ENCODE measurements around the gene S100Z.
"Not testable (repeated sequence)": the region's sequence is repeated elsewhere in the genome, so short reads cannot be mapped to it uniquely, and the experiment has no call there.

The S100Z gene

GRCh38 chr5:76938177-76938576 is 88.4 kb downstream of the S100Z start:
- no peak overlapping the region for H3K27ac Mint-ChIP-seq
- H3K4me3 Mint-ChIP-seq = no peak overlapping the region
- DNase-seq (ENCODE audit: low spot score in 2 of 2) (no peak), ATAC-seq (ENCODE audit: low read depth) (no peak)
- H3K9me3 Mint-ChIP-seq = peaks cover 4% of the 10 kb centered on the region
- peaks cover 9% of the 10 kb centered on the region for H3K36me3 Mint-ChIP-seq
- H3K4me1 Mint-ChIP-seq = no peaks in the 10 kb centered on the region
- peaks cover 2% of the 10 kb centered on the region for H3K27me3 Mint-ChIP-seq

DNA sequence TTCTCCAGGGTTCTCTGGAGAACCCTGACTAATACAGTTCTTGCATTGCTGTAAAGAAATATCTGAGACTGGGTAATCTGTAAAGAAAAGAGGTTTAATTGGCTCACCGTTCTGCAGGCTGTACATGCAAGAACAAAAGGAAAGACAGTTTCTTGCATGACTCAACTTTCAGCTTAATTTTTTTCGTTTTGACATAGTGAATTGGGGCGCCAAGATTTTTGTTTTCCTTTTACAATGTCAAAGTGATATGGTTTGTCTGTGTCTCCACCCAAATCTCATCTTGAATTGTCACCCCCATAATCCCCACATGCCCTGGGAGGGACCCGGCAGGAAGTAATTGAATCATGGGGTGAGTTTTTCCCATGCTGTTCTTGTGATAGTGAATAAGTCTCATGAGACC is 91.2 kb downstream of the S100Z start:
- DNase-seq (ENCODE audit: low spot score in 2 of 2) (no peak), ATAC-seq (ENCODE audit: low read depth) (no peak)
- H3K9me3 Mint-ChIP-seq = peaks cover 4% of the 10 kb centered on the region
- H3K4me1 Mint-ChIP-seq = no peaks in the 10 kb centered on the region
- H3K27me3 Mint-ChIP-seq = peaks cover 7% of the 10 kb centered on the region
- peaks cover 5% of the 10 kb centered on the region for H3K36me3 Mint-ChIP-seq
- H3K4me3 Mint-ChIP-seq = no peak overlapping the region
- H3K27ac Mint-ChIP-seq = no peak overlapping the region

DNA sequence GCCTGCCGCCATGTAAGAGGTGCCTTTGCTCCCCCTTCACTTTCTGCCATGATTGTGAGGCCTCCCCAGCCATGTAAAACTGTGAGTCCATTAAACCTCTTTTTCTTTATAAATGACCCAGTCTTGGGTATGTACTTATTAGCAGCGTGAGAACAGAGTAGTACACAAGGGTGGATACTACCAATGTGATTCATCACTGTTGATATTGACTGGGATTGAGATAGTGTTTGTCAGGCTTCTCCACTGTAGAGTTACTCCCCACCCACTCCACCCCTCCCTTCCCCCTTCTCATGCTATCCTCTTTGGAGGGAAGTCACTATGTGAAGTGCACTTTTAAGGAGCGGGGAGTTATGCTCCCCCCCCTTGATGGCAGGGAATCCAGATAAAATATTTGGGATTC is 91.6 kb downstream of the S100Z start:
- Mint-ChIP-seq H3K9me3 (peaks cover 4% of the 10 kb centered on the region), H3K36me3 (peaks cover 9% of the 10 kb centered on the region), H3K4me3 (no peak overlapping the region), H3K27me3 (peaks cover 10% of the 10 kb centered on the region), H3K4me1 (no peaks in the 10 kb centered on the region), H3K27ac (no peak overlapping the region)
- ATAC-seq (ENCODE audit: low read depth) (no peak), DNase-seq (ENCODE audit: low spot score in 2 of 2) (no peak)

DNA sequence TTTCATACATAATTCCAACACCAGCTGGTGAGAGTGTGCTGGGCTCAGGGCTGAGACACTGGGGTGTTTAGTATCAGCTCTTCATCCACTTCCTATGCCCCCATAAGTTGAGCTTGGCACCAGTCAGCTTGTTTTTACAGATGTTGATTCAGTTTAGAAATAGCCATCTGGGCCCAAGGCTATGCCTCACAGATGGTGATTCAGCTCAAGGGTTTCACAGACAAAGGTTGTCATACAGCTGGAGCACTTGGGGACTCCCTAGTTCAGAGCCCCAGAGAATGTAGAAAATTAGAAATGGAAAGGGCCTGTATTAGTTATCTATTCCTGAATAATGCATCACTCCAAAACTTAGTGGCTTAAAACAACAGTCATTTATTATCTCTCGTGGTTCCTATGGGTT is 92.8 kb downstream of the S100Z start:
- peaks cover 4% of the 10 kb centered on the region for H3K9me3 Mint-ChIP-seq
- H3K4me1 Mint-ChIP-seq = no peaks in the 10 kb centered on the region
- ATAC-seq (ENCODE audit: low read depth) (no peak), DNase-seq (ENCODE audit: low spot score in 2 of 2) (no peak)
- H3K36me3 Mint-ChIP-seq = peaks cover 9% of the 10 kb centered on the region
- no peak overlapping the region for H3K27ac Mint-ChIP-seq
- H3K4me3 Mint-ChIP-seq = no peak overlapping the region
- peaks cover 12% of the 10 kb centered on the region for H3K27me3 Mint-ChIP-seq

- no peak for DNase-seq (ENCODE audit: low spot score in 2 of 2)
- no peak overlapping the region for H3K27ac Mint-ChIP-seq
Observed at GRCh38 chr5:76943006-76943405, 93.2 kb downstream of the S100Z start.

GRCh38 chr5:76944638-76945037 is 94.8 kb downstream of the S100Z start:
- no peaks in the 10 kb centered on the region for H3K4me1 Mint-ChIP-seq
- H3K4me3 Mint-ChIP-seq = no peak overlapping the region
- no peak for ATAC-seq (ENCODE audit: low read depth)
- H3K9me3 Mint-ChIP-seq = peaks cover 4% of the 10 kb centered on the region
- H3K36me3 Mint-ChIP-seq = peaks cover 7% of the 10 kb centered on the region
- H3K27ac Mint-ChIP-seq = no peak overlapping the region
- peaks cover 14% of the 10 kb centered on the region for H3K27me3 Mint-ChIP-seq
- DNase-seq (ENCODE audit: low spot score in 2 of 2) = no peak

More at GRCh38 chr5:76943006-76943405, 93.2 kb downstream of the S100Z start:
- no peaks in the 10 kb centered on the region for H3K4me1 Mint-ChIP-seq
- H3K9me3 Mint-ChIP-seq = peaks cover 4% of the 10 kb centered on the region
- H3K36me3 Mint-ChIP-seq = peaks cover 9% of the 10 kb centered on the region
- ATAC-seq (ENCODE audit: low read depth) = no peak
- H3K4me3 Mint-ChIP-seq = no peak overlapping the region
- H3K27me3 Mint-ChIP-seq = peaks cover 12% of the 10 kb centered on the region

DNA sequence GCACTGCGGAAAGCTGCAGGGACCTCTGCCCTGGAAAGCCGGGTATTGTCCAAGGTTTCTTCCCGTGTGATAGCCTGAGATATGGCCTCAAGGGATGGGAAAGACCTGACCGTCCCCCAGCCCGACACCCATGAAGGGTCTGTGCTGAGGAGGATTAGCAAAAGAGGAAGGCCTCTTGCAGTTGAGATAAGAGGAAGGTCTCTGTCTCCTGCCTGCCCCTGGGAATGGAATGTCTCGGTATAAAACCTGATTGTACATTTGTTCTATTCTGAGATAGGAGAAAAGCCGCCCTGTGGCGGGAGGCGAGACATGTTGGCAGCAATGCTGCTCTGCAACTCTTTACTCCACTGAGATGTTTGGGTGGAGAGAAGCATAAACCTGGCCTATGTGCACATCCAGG is 95.4 kb downstream of the S100Z start:
- not testable (repeated sequence) for H3K4me1 Mint-ChIP-seq; ATAC-seq (ENCODE audit: low read depth); H3K4me3 Mint-ChIP-seq; H3K27ac Mint-ChIP-seq; H3K36me3 Mint-ChIP-seq; H3K9me3 Mint-ChIP-seq; DNase-seq (ENCODE audit: low spot score in 2 of 2)
- peaks cover 13% of the 10 kb centered on the region for H3K27me3 Mint-ChIP-seq

DNA sequence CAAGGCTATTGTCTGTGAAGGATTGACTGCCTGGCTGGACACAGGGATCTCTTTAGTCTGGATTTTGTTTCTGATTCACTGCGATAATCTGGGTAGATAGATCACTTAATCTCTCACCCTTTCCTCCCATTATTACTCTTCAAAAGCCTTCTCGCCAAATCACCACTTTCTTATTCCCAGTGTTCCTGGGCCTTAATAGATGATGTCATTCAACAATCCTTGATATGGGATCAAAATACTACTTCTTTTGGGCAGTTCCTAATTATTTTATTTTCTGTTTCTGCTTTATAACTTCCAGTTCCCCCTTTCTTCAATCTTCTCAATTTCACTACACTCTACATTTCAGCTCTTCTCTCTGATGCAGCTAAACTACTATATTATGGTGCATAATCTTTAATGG is 96.3 kb downstream of the S100Z start:
- peaks cover 14% of the 10 kb centered on the region for H3K27me3 Mint-ChIP-seq
- DNase-seq (ENCODE audit: low spot score in 2 of 2) = no peak
- H3K9me3 Mint-ChIP-seq = peaks cover 2% of the 10 kb centered on the region
- H3K4me1 Mint-ChIP-seq = no peaks in the 10 kb centered on the region
- H3K36me3 Mint-ChIP-seq = peaks cover 6% of the 10 kb centered on the region
- no peak overlapping the region for H3K4me3 Mint-ChIP-seq
- no peak overlapping the region for H3K27ac Mint-ChIP-seq
- ATAC-seq (ENCODE audit: low read depth) = no peak

DNA sequence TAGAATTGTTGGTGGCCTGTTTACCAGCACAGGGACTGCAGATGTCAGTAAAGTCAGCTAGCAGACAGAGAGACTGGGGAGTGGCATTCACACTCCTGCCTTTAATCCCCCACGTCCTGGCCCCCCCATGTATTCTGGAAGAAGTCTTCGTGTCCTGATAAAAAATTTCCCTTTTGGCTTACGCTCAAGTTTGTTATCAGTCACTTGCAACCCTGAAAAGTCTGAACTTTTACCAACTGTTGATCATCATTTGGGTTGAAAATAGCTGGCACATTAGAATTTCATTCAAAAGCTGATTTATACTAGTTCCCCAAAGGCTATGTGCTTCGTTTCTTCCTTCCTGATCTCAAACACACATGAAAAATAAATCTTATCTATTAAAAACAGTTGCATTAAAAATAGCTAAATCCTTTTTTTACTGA is 97.3 kb downstream of the S100Z start:
- Mint-ChIP-seq H3K27me3 (peaks cover 18% of the 10 kb centered on the region), H3K36me3 (peaks cover 4% of the 10 kb centered on the region), H3K4me3 (no peak overlapping the region), H3K27ac (no peak overlapping the region), H3K4me1 (no peaks in the 10 kb centered on the region), H3K9me3 (no peaks in the 10 kb centered on the region)
- no peak for ATAC-seq (ENCODE audit: low read depth)
- no peak for DNase-seq (ENCODE audit: low spot score in 2 of 2)

GRCh38 chr5:76952795-76953536 is 103.2 kb downstream of the S100Z start, which contains the start of gene CRHBP:
Gene CRHBP (plus strand): TSS chr5:76953045. CDS start chr5:76953135, 90 bp downstream.
- H3K36me3 Mint-ChIP-seq = no peaks in the 10 kb centered on the region
- DNase-seq (ENCODE audit: low spot score in 2 of 2) = no peak
- no peak within 1 kb of the TSS for H3K27ac Mint-ChIP-seq
- no peak for ATAC-seq (ENCODE audit: low read depth)
- peaks cover 7% of the 10 kb centered on the region for H3K4me1 Mint-ChIP-seq
- no peaks in the 10 kb centered on the region for H3K9me3 Mint-ChIP-seq
- H3K4me3 Mint-ChIP-seq = no peak within 1 kb of the TSS
- H3K27me3 Mint-ChIP-seq = peaks cover 12% of the 10 kb centered on the region

- Mint-ChIP-seq H3K36me3 (no peaks in the 10 kb centered on the region), H3K9me3 (no peaks in the 10 kb centered on the region), H3K4me3 (no peak overlapping the region), H3K27ac (no peak overlapping the region), H3K27me3 (peaks cover 12% of the 10 kb centered on the region), H3K4me1 (peaks cover 7% of the 10 kb centered on the region)
- ATAC-seq (ENCODE audit: low read depth) = no peak
- no peak for DNase-seq (ENCODE audit: low spot score in 2 of 2)
Observed at GRCh38 chr5:76953551-76954382, 104.0 kb downstream of the S100Z start.

DNA sequence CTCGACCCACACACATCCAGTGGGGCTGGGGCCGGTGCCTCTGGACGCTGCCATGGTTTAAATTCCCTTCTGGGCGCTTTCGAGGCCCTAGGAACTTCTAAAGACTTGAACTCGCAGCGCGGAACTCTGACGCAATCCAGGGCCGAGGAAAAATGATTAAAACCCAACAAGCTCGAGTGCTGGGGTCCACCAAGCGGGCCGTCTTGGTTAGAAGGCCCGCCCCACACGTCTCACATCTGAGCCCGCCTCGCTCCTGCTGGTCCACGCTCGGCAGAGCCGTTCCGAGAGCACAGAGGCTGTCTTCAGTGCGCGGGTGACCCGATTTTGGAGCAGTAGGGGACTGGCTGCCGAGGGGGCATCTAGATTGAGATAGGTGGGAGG is 104.6 kb downstream of the S100Z start:
- H3K4me3 Mint-ChIP-seq = no peak overlapping the region
- H3K27me3 Mint-ChIP-seq = peaks cover 12% of the 10 kb centered on the region
- H3K27ac Mint-ChIP-seq = no peak overlapping the region
- H3K36me3 Mint-ChIP-seq = no peaks in the 10 kb centered on the region
- H3K9me3 Mint-ChIP-seq = no peaks in the 10 kb centered on the region
- H3K4me1 Mint-ChIP-seq = peaks cover 7% of the 10 kb centered on the region
- ATAC-seq (ENCODE audit: low read depth) (no peak), DNase-seq (ENCODE audit: low spot score in 2 of 2) (no peak)

GRCh38 chr5:76956033-76956432 is 106.2 kb downstream of the S100Z start:
- Mint-ChIP-seq H3K4me3 (no peak overlapping the region), H3K36me3 (peaks cover 2% of the 10 kb centered on the region), H3K27me3 (peaks cover 9% of the 10 kb centered on the region)

DNA sequence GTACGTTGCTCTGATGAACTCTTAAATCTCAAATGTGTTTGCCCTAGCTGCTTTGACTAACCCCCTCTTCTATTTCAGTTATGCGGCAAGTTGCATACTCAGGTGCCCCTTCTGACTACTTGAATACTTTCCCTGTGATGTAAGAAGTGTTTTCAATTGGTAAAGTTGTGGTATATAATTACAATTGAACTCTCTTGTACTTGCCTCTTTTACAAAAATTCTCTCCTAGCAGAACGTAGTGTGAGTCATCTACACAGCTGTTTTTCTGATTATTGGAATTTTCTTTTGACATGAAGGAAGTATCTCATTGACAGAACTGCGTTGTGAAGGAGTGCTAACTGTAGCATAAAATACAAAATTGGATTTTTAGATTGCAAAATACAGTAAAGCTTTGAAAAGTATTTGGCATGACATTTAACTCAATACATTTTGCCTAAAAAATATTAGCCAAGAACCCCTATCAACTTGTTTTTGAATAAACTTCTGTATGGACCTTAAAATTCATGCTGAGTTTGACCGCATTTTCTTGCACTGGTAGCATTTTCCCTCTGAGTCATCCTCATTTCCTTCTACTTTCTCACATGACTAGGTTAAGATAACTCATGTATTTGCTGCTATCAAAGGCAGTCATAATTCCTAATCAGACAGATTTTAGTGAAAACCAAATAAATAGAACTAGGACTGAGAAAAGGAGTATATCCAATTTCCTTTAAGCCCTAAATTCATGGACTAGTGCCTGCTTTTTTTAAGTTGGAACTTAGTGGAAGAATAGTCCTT is 109.4 kb downstream of the S100Z start:
- Mint-ChIP-seq H3K36me3 (peaks cover 2% of the 10 kb centered on the region), H3K4me1 (no peaks in the 10 kb centered on the region), H3K27me3 (no peaks in the 10 kb centered on the region), H3K4me3 (no peak overlapping the region), H3K9me3 (no peaks in the 10 kb centered on the region), H3K27ac (no peak overlapping the region)
- DNase-seq (ENCODE audit: low spot score in 2 of 2) (no peak), ATAC-seq (ENCODE audit: low read depth) (no peak)

More at GRCh38 chr5:76956033-76956432, 106.2 kb downstream of the S100Z start:
- H3K27ac Mint-ChIP-seq = no peak overlapping the region
- peaks cover 7% of the 10 kb centered on the region for H3K4me1 Mint-ChIP-seq
- DNase-seq (ENCODE audit: low spot score in 2 of 2) (no peak), ATAC-seq (ENCODE audit: low read depth) (no peak)
- H3K9me3 Mint-ChIP-seq = no peaks in the 10 kb centered on the region
